Activated naive CD4-positive, alpha-beta T cell treated with anti-CD3 and anti-CD28 coated beads, Interleukin-2, amount 10 ng/mL, durations not matched to agents 7 days and 5 days (primary cell): ENCODE results near the gene EGFL6.

Experiments used
- CTCF ChIA-PET: fragments of 350-600 bp; sonication (Branson Sonifier 250); formaldehyde crosslinking; loops from one replicate; lab custom pipeline; 2021; ENCODE audit warnings: antibody characterized with exemption; lab: Charles Lee
- DNase-seq: peaks from one replicate; pipeline ENCODE4 v3.0.0-alpha.2; 2020
- H3K27ac Mint-ChIP-seq: one replicate; pipeline ENCODE4 v1.8.0; 2021; ENCODE audit warnings: mild to moderate bottlenecking, moderate library complexity, mixed read lengths
- H3K27me3 Mint-ChIP-seq: one replicate; pipeline ENCODE4 v1.8.0; 2021; ENCODE audit warnings: mild to moderate bottlenecking, mixed read lengths
- H3K36me3 Mint-ChIP-seq: one replicate; pipeline ENCODE4 v1.8.0; 2021; ENCODE audit warnings: mixed read lengths
- H3K4me1 Mint-ChIP-seq: one replicate; pipeline ENCODE4 v1.8.0; 2021; ENCODE audit warnings: mixed read lengths
- H3K4me3 Mint-ChIP-seq: one replicate; pipeline ENCODE4 v1.8.0; 2021; ENCODE audit warnings: mild to moderate bottlenecking, moderate library complexity, mixed read lengths
- H3K9me3 Mint-ChIP-seq: one replicate; pipeline ENCODE4 v1.8.0; 2021; ENCODE audit warnings: mixed read lengths

EGFL6 gene

DNA sequence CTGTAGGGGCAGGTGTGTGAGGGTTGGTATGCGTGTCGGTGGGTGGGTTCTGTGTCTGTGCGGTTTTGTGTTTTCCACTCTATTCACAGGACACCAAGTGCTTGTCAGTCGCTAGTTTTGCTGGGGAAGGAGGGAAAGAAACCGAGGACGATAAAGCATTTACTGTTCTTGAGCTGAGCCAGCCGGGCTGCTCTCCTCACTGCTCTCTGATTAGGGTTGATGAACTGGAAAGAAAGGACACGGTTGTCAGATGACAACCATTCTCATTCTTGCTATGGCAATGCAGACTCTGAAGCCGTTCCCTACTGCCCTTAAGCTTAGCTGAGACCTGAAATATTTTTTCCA lies 832 bp downstream of the EGFL6 start:
- Mint-ChIP-seq H3K4me3 (peak overlapping the region; percentile 66), H3K36me3 (no peaks in the 10 kb centered on the region), H3K27me3 (peaks cover 24% of the 10 kb centered on the region), H3K4me1 (peaks cover 32% of the 10 kb centered on the region), H3K9me3 (no peaks in the 10 kb centered on the region), H3K27ac (no peak overlapping the region)
- no peak for DNase-seq
- CTCF ChIA-PET: no interaction called here

- Mint-ChIP-seq H3K4me3 (no peak overlapping the region), H3K27ac (peak overlapping the region; percentile 28), H3K36me3 (no peaks in the 10 kb centered on the region), H3K9me3 (no peaks in the 10 kb centered on the region), H3K27me3 (peaks cover 24% of the 10 kb centered on the region), H3K4me1 (peaks cover 32% of the 10 kb centered on the region)
- CTCF ChIA-PET: no interaction called here
- no peak for DNase-seq
These were observed 1.7 kb downstream of the EGFL6 start for GRCh38 chrX:13571136-13571535.

DNA sequence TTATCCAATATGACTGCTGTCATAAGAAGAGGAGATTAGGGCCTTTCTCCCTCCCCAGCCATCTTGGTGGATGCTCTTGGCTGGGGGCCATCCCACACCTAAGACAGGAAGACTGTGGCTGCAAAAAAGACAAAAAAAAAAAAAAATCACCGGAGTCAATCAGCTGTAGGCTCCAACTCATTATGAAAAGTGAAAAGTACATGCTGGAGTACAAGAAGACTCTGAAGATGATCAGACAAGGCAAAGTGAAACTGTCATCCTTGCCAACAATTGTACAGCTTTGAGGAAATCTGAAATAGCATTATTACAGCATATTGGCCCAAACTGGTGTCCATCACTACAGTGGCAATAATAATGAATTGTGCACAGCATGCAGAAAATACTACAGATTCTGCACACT lies 5.2 kb downstream of the EGFL6 start:
- H3K27ac Mint-ChIP-seq: no peak overlapping the region

DNA sequence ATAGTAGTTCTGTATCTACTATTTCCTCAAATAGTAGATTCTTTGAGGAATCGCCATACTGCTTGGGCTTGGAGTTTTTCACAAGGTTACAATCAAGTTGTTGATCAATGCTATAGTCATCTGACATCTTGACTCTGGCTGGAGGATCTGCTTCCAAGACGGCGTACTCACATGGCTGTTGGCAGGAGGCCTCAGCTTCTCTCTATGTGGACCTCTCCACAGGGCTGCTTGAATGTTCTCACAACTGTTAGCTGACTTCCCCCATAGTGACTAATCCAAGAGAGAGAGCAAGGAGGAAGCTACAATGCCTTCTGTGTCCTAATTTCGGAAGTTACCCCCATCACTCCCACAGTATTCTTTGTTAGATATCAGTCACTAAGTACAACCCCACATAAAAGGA lies 10.3 kb downstream of the EGFL6 start:
- CTCF ChIA-PET: no interaction called here
- Mint-ChIP-seq H3K9me3 (no peaks in the 10 kb centered on the region), H3K27me3 (peaks cover 9% of the 10 kb centered on the region), H3K4me1 (peaks cover 5% of the 10 kb centered on the region), H3K36me3 (no peaks in the 10 kb centered on the region), H3K27ac (no peak overlapping the region), H3K4me3 (no peak overlapping the region)
- no peak for DNase-seq

More for the DNA sequence above, 5.2 kb downstream of the EGFL6 start:
- H3K9me3 Mint-ChIP-seq: no peaks in the 10 kb centered on the region
- CTCF ChIA-PET: no interaction called here
- H3K4me3 Mint-ChIP-seq: no peak overlapping the region
- H3K27me3 Mint-ChIP-seq: peaks cover 11% of the 10 kb centered on the region
- H3K4me1 Mint-ChIP-seq: peaks cover 32% of the 10 kb centered on the region
- H3K36me3 Mint-ChIP-seq: no peaks in the 10 kb centered on the region
- no peak for DNase-seq

DNA sequence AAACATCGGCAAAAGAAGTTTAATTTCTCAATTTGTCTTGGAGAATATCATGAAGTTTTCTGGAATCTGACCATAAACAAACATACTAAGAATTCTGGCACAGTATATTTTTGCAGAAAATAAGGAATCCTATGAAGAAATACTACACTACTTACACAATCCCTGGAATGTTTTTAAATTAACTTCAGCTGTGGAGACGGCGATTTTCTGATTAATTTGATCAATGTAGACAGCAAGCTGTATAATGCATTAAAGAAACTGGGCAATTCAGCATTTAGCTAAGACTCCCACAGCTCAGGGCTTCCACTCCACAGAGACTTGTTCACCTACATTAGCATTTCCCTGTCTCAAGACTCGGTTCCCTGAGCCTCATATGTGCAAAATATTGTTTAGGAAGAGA lies 12.2 kb downstream of the EGFL6 start:
- no peak for DNase-seq
- no peaks in the 10 kb centered on the region for H3K36me3 Mint-ChIP-seq
- no peaks in the 10 kb centered on the region for H3K9me3 Mint-ChIP-seq
- H3K4me3 Mint-ChIP-seq: no peak overlapping the region
- CTCF ChIA-PET: interaction anchor here (0.9 kb wide), 1 partner anchor 16 kb away, joined by 3 read pairs; no protein-coding TSS in a partner anchor
- no peak overlapping the region for H3K27ac Mint-ChIP-seq
- no peaks in the 10 kb centered on the region for H3K4me1 Mint-ChIP-seq
- H3K27me3 Mint-ChIP-seq: peaks cover 9% of the 10 kb centered on the region

GRCh38 chrX:13587786-13588477 lies 18.5 kb downstream of the EGFL6 start:
- Mint-ChIP-seq H3K27ac (no peak overlapping the region), H3K27me3 (peaks cover 6% of the 10 kb centered on the region), H3K36me3 (peaks cover 1% of the 10 kb centered on the region), H3K4me3 (no peak overlapping the region), H3K4me1 (no peaks in the 10 kb centered on the region), H3K9me3 (no peaks in the 10 kb centered on the region)
- no peak for DNase-seq
- CTCF ChIA-PET: no interaction called here

- H3K27ac Mint-ChIP-seq: no peak overlapping the region
- no peak overlapping the region for H3K4me3 Mint-ChIP-seq
- no peaks in the 10 kb centered on the region for H3K9me3 Mint-ChIP-seq
- no peak for DNase-seq
- peaks cover 1% of the 10 kb centered on the region for H3K36me3 Mint-ChIP-seq
- CTCF ChIA-PET: no interaction called here
- H3K4me1 Mint-ChIP-seq: no peaks in the 10 kb centered on the region
- H3K27me3 Mint-ChIP-seq: no peaks in the 10 kb centered on the region
These were observed 20.8 kb downstream of the EGFL6 start for GRCh38 chrX:13590207-13590606.

DNA sequence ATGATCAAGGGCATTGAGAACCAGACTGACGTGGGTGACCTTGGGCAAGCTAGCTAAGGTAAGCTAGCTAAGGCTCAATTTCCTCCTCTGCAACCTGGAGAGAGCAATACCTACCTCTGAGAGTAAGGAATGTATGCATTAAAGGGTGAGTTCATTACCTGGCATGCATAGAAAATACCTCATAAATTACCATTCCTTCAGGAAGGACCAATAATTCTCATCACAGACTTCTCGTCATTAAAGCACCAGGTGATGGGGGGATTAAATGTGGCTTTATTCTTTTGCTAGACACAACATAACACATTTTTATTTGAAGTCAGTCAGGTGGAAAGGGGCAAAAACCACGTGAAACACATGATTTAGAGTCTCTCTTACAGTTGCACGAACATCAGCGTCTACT lies 21.5 kb downstream of the EGFL6 start:
- CTCF ChIA-PET: no interaction called here
- Mint-ChIP-seq H3K27ac (no peak overlapping the region), H3K27me3 (no peaks in the 10 kb centered on the region), H3K4me3 (no peak overlapping the region), H3K9me3 (no peaks in the 10 kb centered on the region), H3K4me1 (no peaks in the 10 kb centered on the region), H3K36me3 (peaks cover 1% of the 10 kb centered on the region)
- no peak for DNase-seq

DNA sequence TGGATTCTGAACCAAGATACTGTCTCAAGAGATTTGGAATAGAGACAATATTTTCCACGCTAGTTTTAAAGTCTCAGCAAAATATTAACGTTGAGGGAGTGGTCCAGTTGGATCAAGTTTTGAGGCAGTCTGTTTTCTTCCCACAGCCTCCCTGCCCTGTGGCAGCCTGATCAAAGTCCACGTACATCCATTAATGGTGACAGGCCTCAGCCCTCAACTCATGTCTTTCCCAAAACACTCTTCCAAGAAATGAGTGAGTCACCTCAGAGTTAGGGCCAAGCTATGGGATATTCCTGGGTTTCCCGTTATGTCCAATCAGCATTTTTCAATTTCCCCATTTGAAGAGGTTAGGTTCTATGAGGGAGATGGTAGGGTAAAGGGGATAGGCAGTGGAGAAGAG lies 28.5 kb downstream of the EGFL6 start:
- no peak overlapping the region for H3K27ac Mint-ChIP-seq
- CTCF ChIA-PET: no interaction called here
- no peak for DNase-seq
- no peaks in the 10 kb centered on the region for H3K9me3 Mint-ChIP-seq
- H3K36me3 Mint-ChIP-seq: no peaks in the 10 kb centered on the region
- H3K4me3 Mint-ChIP-seq: no peak overlapping the region
- H3K27me3 Mint-ChIP-seq: peaks cover 5% of the 10 kb centered on the region
- no peaks in the 10 kb centered on the region for H3K4me1 Mint-ChIP-seq

GRCh38 chrX:13598877-13599276 lies 29.5 kb downstream of the EGFL6 start:
- H3K9me3 Mint-ChIP-seq: no peaks in the 10 kb centered on the region
- H3K4me1 Mint-ChIP-seq: no peaks in the 10 kb centered on the region
- H3K4me3 Mint-ChIP-seq: no peak overlapping the region
- CTCF ChIA-PET: no interaction called here
- no peak for DNase-seq
- peaks cover 6% of the 10 kb centered on the region for H3K27me3 Mint-ChIP-seq
- H3K27ac Mint-ChIP-seq: no peak overlapping the region
- H3K36me3 Mint-ChIP-seq: no peaks in the 10 kb centered on the region

- no peak for DNase-seq
- Mint-ChIP-seq H3K36me3 (no peaks in the 10 kb centered on the region), H3K4me1 (no peaks in the 10 kb centered on the region), H3K27ac (no peak overlapping the region), H3K9me3 (no peaks in the 10 kb centered on the region), H3K27me3 (peaks cover 6% of the 10 kb centered on the region), H3K4me3 (no peak overlapping the region)
- CTCF ChIA-PET: no interaction called here
These were observed 30.1 kb downstream of the EGFL6 start for GRCh38 chrX:13599491-13599890.

DNA sequence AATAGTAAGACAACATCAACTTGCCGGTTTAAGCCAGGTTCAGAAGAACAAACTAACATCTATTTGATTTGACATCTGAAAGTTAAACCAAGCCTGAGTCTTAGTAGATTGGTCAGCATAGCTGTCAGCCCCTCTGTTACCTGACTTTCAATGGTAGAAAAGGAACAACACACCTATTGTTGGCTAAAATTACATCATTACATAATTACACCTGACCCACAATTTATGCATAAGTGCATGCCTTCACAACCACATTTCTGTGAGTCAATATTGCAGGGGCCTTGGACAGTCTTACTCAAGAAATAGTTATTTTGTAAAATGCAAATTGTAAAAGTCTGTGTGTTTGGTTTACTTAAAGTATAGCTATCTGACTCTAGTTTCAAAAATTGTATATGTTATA lies 36.2 kb downstream of the EGFL6 start:
- DNase-seq: no peak
- Mint-ChIP-seq H3K4me3 (no peak overlapping the region), H3K36me3 (no peaks in the 10 kb centered on the region), H3K4me1 (no peaks in the 10 kb centered on the region), H3K9me3 (no peaks in the 10 kb centered on the region), H3K27me3 (peaks cover 6% of the 10 kb centered on the region), H3K27ac (no peak overlapping the region)
- CTCF ChIA-PET: no interaction called here

- Mint-ChIP-seq H3K27ac (no peak overlapping the region), H3K36me3 (no peaks in the 10 kb centered on the region), H3K4me3 (no peak overlapping the region), H3K4me1 (no peaks in the 10 kb centered on the region), H3K27me3 (peaks cover 5% of the 10 kb centered on the region), H3K9me3 (no peaks in the 10 kb centered on the region)
- DNase-seq: no peak
- CTCF ChIA-PET: no interaction called here
These were observed 38.1 kb downstream of the EGFL6 start for GRCh38 chrX:13607331-13607995.

GRCh38 chrX:13607996-13608365 lies 38.6 kb downstream of the EGFL6 start:
- Mint-ChIP-seq H3K4me1 (no peaks in the 10 kb centered on the region), H3K4me3 (no peak overlapping the region), H3K27me3 (no peaks in the 10 kb centered on the region), H3K27ac (no peak overlapping the region), H3K36me3 (no peaks in the 10 kb centered on the region), H3K9me3 (no peaks in the 10 kb centered on the region)
- DNase-seq: no peak
- CTCF ChIA-PET: no interaction called here

- Mint-ChIP-seq H3K4me1 (peaks cover 6% of the 10 kb centered on the region), H3K4me3 (no peak overlapping the region), H3K27ac (no peak overlapping the region), H3K27me3 (no peaks in the 10 kb centered on the region), H3K36me3 (no peaks in the 10 kb centered on the region), H3K9me3 (no peaks in the 10 kb centered on the region)
- CTCF ChIA-PET: no interaction called here
- DNase-seq: no peak
These were observed 44.8 kb downstream of the EGFL6 start for GRCh38 chrX:13614154-13614553.
